ENCODE results near the gene ANKRD24. TPM values are rescaled to one million over a fixed set of nuclear protein-coding genes. Genes with fewer than 3 reads are reported as not detected.
"Not testable (repeated sequence)": the region's sequence is repeated elsewhere in the genome, so short reads cannot be mapped to it uniquely, and the experiment has no call there.

ANKRD24 gene
- total and polyA plus RNA-seq, 2 experiments from 2014 or later = 1.5 to 3.4 TPM

DNA sequence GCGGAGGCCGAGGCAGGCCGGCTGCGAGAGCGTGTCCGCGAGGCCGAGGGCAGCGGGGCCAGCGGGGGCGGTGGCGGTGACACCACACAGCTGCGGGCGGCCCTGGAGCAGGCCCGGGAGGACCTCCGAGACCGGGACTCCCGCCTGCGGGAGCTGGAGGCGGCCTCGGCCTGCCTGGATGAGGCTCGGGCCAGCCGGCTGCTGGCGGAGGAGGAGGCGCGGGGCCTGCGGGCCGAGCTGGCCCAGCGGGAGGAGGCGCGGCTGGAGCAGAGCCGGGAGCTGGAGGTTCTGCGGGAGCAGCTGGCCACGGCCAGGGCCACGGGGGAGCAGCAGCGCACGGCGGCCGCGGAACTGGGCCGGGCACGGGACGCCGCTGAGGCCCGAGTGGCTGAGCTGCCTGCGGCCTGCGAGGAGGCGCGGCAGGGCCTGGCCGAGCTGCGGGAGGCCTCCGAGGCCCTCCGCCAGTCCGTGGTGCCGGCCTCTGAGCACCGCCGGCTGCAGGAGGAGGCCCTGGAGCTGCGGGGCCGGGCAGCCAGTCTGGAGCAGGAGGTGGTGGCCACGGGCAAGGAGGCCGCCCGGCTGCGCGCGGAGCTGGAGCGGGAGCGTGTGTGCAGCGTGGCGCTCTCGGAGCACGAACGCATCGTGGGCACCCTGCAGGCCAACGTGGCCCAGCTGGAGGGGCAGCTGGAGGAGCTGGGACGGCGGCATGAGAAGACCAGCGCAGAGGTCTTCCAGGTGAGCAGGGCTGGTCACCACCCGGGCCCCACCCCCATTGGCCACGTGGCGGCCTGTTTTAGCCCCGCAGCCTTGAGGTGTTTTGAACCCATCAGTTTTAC, 35.2 kb downstream of the ANKRD24 start:
- DNase-seq (ENCODE audit: low spot score) = no peak
- H3K9me3 ChIP-seq (ENCODE audit: low read depth) = no peaks in the 10 kb centered on the region
- 96% methylated on average over 51 of the region's 81 CpGs for WGBS (ENCODE audit: low lambda C conversion rate, missing lambda C conversion rate)
- H2AFZ ChIP-seq = no peak overlapping the region
- H3K79me2 ChIP-seq = no peaks in the 10 kb centered on the region
- TF ChIP-seq EZH2 (IDR thresholded peaks at IDR 0.05; ENCODE audit: borderline replicate concordance) = no peak
- no peak for TF ChIP-seq CTCF (IDR thresholded peaks at IDR 0.05; ENCODE audit: poor library complexity)
- TF ChIP-seq EZH2phosphoT487 (IDR thresholded peaks at IDR 0.05; ENCODE audit: low read depth, severe bottlenecking, unreplicated experiment) = no peak
- no peaks in the 10 kb centered on the region for H3K27me3 ChIP-seq
- no peaks in the 10 kb centered on the region for H3K9me2 ChIP-seq (replicated peaks; ENCODE audit: insufficient read depth)
- no peak overlapping the region for H3K4me3 ChIP-seq
- no peaks in the 10 kb centered on the region for H4K20me1 ChIP-seq (ENCODE audit: insufficient read depth, poor library complexity, severe bottlenecking)
- no peaks in the 10 kb centered on the region for H3K4me1 ChIP-seq (ENCODE audit: insufficient read depth)
- H3K36me3 ChIP-seq (replicated peaks; ENCODE audit: insufficient read depth, low read depth) = no peaks in the 10 kb centered on the region
- H3K27ac ChIP-seq = no peak overlapping the region
- no peak overlapping the region for H3K4me2 ChIP-seq

GRCh38 chr19:4218523-4218922, 36.0 kb downstream of the ANKRD24 start:
- H3K4me2 ChIP-seq, H2AFZ ChIP-seq: not testable (repeated sequence)

DNA sequence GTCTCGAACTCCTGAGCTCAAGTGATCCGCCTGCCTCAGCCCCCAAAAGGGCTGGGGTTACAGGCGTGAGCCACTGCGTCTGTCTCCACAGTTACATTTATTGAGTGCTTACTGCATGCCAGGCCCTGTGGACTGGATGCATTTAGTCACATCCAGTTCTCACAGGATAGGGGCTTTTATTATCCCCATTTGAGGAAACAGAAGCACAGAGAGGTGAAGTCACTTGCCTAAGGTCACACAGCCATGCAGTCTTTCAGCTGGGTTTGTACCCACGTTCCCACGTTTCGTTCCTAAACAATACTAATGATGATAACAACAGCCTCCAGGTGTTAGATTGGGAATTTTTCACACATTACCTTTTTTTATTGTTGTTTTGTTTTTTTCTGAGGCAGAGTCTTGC, 37.7 kb downstream of the ANKRD24 start:
- Histone ChIP-seq H3K4me3 (no peak overlapping the region), H3K27ac (no peak overlapping the region)
- WGBS (ENCODE audit: low lambda C conversion rate, missing lambda C conversion rate) = 93% methylated on average over 7 of the region's 7 CpGs

More at GRCh38 chr19:4218523-4218922, 36.0 kb downstream of the ANKRD24 start:
- not testable (repeated sequence) for H3K27ac ChIP-seq; H3K4me3 ChIP-seq; H3K79me2 ChIP-seq; H4K20me1 ChIP-seq (ENCODE audit: insufficient read depth, poor library complexity, severe bottlenecking); H3K27me3 ChIP-seq; DNase-seq (ENCODE audit: low spot score); H3K36me3 ChIP-seq (replicated peaks; ENCODE audit: insufficient read depth, low read depth); H3K9me3 ChIP-seq (ENCODE audit: low read depth); H3K4me1 ChIP-seq (ENCODE audit: insufficient read depth); H3K9me2 ChIP-seq (replicated peaks; ENCODE audit: insufficient read depth)
- WGBS (ENCODE audit: low lambda C conversion rate, missing lambda C conversion rate) = 90% methylated on average over 1 of the region's 1 CpG

More for the DNA sequence above, 37.7 kb downstream of the ANKRD24 start:
- no peaks in the 10 kb centered on the region for H3K27me3 ChIP-seq
- H3K9me2 ChIP-seq (replicated peaks; ENCODE audit: insufficient read depth) = no peaks in the 10 kb centered on the region
- no peak for TF ChIP-seq EZH2phosphoT487 (IDR thresholded peaks at IDR 0.05; ENCODE audit: low read depth, severe bottlenecking, unreplicated experiment)
- TF ChIP-seq EZH2 (IDR thresholded peaks at IDR 0.05; ENCODE audit: borderline replicate concordance) = no peak
- no peak for TF ChIP-seq CTCF (IDR thresholded peaks at IDR 0.05; ENCODE audit: poor library complexity)
- DNase-seq (ENCODE audit: low spot score) = no peak
- H3K36me3 ChIP-seq (replicated peaks; ENCODE audit: insufficient read depth, low read depth) = no peaks in the 10 kb centered on the region
- H3K4me2 ChIP-seq = no peak overlapping the region
- no peaks in the 10 kb centered on the region for H3K79me2 ChIP-seq
- no peaks in the 10 kb centered on the region for H4K20me1 ChIP-seq (ENCODE audit: insufficient read depth, poor library complexity, severe bottlenecking)
- no peak overlapping the region for H2AFZ ChIP-seq
- no peaks in the 10 kb centered on the region for H3K4me1 ChIP-seq (ENCODE audit: insufficient read depth)
- H3K9me3 ChIP-seq (ENCODE audit: low read depth) = no peaks in the 10 kb centered on the region

All from hepatocyte (in vitro differentiated cells).